ENCODE measurements around the gene DARS1.

DNA sequence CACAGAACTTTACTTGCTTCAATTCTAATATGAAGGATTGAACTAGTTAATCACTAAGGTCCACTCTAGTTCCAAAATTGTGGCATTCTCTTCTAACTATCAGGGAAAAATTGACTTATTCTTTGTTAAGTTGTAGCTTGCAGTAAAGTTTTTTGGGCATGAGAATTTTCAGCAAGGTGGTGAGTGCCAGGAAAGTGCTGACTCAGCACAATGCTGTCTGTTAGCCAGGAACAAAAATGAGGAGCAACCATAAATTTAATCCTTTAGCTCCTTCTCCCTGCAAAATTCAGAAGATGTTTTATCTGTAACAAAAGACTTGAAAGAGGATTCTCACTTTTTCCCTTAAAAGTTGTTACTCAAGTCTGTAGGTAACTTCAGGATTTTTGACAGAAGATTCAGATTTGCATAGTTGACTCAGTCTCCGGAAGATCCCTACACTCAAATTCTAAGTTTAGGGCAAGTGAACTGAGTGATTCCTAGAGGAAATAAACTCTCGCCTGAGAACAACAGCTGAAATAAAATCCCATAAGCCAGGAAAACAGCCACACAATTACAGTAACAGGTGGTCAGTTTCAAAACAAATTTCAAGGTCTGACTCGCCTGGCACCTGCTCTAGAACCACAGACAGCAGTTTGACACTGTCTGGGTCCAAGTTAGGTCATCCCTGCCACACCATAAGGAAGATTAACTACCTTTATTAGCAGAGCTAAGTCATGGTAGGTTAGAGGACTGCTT is 20.2 kb upstream of the DARS1 start:
- TF ChIP-seq POLR2AphosphoS5 (IDR thresholded peaks at IDR 0.05; ENCODE audit: low read depth, low read length) (no peak), TAF1 (IDR thresholded peaks at IDR 0.05; ENCODE audit: borderline replicate concordance, insufficient read depth, low read length) (no peak), SIN3A (IDR thresholded peaks at IDR 0.05; ENCODE audit: borderline replicate concordance, insufficient read depth, low read length) (no peak), FOXP2 (optimal IDR thresholded peaks at IDR 0.05; ENCODE audit: borderline replicate concordance, extremely low read depth, extremely low read length, insufficient read depth) (no peak)
- TF ChIP-seq, protein P1, sequence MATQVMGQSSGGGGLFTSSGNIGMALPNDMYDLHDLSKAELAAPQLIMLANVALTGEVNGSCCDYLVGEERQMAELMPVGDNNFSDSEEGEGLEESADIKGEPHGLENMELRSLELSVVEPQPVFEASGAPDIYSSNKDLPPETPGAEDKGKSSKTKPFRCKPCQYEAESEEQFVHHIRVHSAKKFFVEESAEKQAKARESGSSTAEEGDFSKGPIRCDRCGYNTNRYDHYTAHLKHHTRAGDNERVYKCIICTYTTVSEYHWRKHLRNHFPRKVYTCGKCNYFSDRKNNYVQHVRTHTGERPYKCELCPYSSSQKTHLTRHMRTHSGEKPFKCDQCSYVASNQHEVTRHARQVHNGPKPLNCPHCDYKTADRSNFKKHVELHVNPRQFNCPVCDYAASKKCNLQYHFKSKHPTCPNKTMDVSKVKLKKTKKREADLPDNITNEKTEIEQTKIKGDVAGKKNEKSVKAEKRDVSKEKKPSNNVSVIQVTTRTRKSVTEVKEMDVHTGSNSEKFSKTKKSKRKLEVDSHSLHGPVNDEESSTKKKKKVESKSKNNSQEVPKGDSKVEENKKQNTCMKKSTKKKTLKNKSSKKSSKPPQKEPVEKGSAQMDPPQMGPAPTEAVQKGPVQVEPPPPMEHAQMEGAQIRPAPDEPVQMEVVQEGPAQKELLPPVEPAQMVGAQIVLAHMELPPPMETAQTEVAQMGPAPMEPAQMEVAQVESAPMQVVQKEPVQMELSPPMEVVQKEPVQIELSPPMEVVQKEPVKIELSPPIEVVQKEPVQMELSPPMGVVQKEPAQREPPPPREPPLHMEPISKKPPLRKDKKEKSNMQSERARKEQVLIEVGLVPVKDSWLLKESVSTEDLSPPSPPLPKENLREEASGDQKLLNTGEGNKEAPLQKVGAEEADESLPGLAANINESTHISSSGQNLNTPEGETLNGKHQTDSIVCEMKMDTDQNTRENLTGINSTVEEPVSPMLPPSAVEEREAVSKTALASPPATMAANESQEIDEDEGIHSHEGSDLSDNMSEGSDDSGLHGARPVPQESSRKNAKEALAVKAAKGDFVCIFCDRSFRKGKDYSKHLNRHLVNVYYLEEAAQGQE (IDR thresholded peaks at IDR 0.05; ENCODE audit: insufficient read depth in 1 of 2, low read depth in 2 of 2, low read length in 2 of 2), result no peak
